HG03108 (cell line): Measurements from ENCODE around the gene AP1AR.
"Not testable (repeated sequence)": the region's sequence is repeated elsewhere in the genome, so short reads cannot be mapped to it uniquely, and the experiment has no call there.

ENCODE experiments used
- ATAC-seq: cut with Tn5 transposase; IDR thresholded peaks from one replicate; pipeline ENCODE4 v1.9.1; 2021; ENCODE audit warnings: moderate library complexity; ENCODE audit not compliant: unreplicated experiment

AP1AR gene

GRCh38 chr4:112277705-112278448 is 46.3 kb downstream of the AP1AR start:
- no peak for ATAC-seq

GRCh38 chr4:112279025-112279881 is 47.7 kb downstream of the AP1AR start:
- peak; percentile 54 for ATAC-seq

- peak; percentile 4 for ATAC-seq
Observed at GRCh38 chr4:112279882-112280315, 48.3 kb downstream of the AP1AR start.

DNA sequence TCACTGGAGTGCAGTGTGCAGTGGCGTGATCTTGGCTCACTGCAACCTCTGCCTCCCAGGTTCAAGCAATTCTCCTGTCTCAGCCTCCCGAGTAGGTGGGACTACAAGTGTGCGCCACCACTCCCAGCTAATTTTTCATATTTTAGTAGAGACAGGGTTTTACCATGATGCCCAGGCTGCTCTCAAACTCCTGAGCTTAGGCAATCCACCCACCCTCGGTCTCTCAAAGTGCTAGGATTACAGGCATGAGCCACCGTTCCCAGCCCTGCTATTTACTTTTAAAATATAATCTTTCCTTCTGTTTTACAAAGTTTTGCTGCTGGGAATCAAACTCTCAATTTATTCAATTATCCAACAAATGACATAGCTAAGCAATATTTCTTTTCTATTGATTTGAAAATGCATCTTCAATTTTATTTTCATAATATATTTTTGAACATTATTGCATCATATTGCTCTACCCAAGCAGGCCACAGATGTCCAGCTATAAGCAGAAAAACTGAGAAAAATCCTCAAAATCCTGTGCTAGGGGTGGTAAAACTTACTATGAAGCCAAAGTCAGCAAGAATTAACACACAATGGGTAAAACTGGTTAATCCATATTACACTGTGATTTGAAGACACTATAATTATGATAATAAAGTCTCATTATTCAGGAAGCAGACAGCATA is 48.9 kb downstream of the AP1AR start:
- ATAC-seq: no peak

- not testable (repeated sequence) for ATAC-seq
Observed at GRCh38 chr4:112281895-112282398, 50.4 kb downstream of the AP1AR start.

- no peak for ATAC-seq
Observed at GRCh38 chr4:112282860-112283667, 51.5 kb downstream of the AP1AR start.

- no peak for ATAC-seq
Observed at GRCh38 chr4:112284166-112284565, 52.6 kb downstream of the AP1AR start.

DNA sequence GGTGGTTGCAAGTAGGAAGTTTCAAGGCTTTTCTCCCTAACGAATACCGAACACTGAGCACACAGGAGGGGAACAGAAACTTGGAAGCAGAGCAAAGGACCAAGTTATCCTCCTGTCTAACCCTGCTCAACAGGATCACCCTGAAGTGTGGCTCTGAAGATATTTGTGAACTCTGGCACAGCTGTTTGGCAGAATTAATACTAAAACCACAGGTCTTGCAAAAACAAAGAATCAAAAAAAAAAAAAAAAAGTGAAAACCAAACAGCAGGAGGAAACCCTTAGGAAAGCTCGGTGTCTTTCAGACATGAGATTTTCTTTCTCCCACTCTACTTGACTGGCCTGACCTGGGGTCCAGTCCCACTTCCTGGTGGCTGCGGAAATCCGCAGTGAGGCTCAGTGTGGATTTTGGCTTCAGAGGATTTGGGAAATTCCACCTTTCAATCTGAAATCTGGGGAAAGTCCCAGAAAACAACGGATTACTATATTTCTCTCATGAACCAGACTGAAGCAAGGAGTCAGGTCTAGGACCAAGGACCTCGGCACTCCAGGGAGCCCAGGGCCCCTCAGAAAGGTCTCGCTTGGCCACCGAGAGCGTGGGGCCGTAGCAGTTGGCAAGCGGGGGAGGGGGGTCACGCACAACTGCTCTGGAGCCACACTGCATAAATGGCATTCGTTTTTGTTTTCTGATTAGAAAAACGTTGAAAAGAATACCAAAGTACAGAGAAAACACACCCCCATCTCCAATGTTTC is 53.2 kb downstream of the AP1AR start:
- no peak for ATAC-seq

DNA sequence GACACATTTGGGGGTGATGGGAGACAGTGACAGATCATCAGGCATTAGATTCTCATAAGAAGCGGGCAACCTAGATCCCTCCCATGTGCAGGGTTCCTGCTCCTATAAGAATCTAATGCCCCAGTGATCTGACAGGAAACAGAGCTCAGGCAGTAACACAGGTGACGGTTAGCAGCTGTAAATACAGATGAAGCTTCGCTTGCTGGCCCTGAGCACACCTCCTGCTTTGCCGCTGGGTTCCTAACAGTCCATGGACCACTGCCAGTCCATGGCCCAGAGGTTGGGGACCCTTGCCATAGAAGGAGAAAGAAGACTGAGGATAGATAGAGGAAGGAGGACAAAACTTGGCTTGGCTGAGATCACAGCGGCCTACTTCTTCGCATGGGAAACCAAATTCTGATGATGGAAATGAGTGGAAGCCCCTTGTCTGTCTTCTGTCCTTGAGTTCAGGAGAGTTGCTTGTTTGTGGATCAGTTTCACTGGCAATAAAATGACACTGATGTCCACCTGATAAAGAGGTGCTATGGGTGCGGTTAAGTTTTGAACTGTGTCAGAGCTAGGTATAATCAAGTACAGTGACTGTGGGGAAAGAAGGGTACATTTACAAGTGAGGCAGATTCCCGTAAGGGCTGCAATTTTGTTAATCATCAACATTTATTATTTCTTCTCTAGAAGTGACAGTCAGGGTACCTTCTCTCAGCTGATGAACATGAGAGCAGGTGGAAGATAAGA is 55.8 kb downstream of the AP1AR start:
- no peak for ATAC-seq

- peak; percentile 29 for ATAC-seq
Observed at GRCh38 chr4:112288455-112288854, 56.9 kb downstream of the AP1AR start.

DNA sequence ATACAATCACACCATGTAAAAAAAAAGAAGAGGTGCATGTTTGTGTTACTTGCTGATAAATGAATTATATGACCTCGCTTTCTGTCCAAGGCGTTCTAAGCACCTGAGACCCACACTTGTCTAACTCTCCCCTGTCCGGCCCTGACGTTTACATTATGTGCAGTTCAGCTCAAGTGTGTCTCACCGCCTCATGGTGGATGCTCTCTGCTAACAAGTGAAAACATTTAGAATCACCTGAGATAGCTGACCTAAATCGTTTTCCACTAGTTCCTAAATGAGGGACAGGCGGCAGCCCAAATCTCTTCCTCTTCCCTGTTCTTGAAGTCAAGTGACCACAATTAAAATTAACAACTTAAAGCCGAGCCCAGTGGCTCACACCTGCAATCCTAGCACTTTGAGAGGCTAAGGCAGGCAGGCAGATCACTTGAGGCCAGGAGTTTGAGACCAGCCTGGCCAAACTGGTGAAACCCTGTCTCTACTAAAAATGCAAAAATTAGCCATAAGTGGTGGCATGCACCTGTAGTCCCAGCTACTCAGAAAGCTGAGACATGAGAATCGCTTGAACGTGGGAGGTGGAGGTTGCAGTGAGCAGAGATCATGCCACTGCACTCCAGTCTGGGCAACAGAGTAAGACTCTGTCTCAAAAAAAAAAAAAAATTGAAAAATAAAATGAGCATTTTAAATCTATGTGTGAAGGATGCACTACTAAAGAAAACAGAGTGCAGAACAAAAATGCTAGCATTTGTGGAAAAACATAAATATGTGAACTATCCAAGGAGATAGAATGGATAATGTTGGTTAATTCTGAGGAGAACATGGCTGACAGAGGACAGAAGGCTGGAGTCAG is 58.0 kb downstream of the AP1AR start:
- no peak for ATAC-seq

DNA sequence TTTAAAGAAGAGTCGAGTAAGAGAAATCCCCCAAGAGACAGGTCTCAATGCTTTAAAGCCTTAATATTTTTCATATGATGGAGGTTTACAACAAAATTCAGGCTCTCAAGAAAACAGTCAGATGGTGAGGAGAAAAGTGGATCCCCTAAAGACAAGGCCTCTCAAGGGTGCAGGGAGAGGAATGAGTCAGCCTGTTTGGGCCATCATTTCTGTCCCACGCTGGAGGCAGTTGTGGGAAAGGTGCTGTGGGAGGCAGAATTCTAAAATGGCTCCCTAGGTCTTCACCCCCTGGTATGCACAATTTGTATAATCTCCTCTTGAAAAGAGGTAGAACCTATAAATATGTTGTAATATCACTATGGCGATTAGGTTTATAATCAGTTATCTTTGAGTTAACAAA is 58.8 kb downstream of the AP1AR start:
- ATAC-seq: no peak

DNA sequence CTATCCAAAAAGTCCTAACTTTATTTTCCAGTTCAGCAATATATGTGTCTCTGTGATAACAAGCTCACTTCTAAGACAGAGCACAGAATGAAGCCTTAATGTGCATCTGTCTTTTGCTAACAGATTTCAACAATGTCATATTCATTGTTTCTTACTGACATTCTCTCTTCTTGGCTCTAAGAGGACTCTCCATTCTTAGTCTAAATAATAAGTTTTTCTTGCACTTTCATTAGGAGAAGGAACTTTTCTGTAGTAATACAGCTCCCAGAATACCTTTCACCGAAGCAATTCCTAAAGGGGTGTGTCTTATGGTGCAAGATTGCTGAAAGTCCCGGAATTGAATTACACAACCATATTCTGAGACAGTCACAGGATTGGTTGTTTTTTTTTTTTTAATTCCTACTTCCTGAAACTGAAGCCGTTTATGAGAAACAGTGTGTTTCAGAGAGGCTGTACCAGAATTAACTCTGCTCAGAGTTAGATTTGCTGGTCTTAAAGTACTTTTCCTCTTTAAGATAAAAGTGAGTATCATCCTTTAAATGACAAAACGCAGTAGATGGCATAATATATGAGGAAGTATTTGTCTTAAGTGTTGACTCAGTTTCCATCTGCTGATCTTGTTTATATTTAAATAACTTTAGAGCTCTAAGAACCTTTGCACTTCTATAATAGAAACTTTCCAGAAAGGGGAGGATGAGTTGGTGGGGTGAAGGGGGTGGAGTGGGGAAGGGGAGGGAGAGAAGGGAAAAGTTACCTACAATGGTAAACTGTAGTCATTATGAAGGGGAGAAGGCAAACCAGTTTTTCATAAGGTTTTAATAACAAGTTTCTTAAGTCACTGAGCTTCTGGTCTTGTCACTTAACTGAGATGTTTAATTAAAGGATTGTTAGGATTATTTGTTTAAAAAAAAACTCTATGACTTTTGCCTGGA is 65.6 kb downstream of the AP1AR start, which contains the start of gene ALPK1:
ALPK1 (plus strand) TSS at position 421 of the 932 bp plus-strand sequence.
- peak; percentile 88 for ATAC-seq

- no peak for ATAC-seq
Observed at GRCh38 chr4:112299721-112300120, 68.1 kb downstream of the AP1AR start.

DNA sequence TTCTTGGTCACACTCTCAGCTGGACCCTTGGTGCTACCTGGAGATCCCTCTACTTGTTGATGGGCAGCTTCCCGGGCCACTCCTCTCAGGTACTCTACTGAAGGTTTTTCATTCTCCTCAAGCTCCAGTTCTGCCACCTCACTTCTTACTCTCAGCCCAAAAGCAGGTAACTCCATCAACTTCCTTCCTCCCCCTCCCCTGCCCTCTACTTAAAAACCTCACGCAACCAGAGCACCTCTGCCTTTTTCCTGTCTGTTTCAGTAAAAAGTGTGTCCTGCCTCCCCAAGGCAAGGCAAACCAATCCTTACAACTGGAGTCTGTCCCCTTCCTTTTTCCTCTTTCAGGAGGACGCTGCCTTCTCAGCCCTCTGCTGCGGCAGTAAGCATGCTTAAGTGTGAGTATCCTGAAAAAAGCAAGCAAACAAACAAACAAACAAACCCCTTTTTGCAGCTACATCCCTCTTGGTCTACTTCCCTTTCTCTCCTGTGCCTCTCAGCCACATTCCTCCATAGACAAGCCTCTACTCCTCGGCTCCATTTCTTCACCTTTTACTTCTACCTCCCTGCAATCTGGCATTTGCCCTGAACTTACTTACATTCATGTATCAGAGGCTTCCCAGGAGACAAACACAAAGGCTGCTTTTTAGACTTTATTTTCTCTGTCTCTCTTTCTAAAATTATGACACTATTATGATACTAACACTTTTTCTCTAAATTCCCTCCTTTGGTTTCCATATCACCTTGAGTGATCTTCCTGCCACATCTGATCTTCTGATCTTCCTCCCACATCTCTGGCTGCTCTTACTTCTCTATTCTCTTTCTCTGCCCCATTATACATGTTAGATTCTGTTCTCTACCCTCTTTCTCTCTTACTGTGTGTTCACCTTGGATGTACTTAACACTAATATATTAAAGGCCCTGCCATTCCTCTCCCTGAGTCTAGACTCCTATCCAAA is 71.0 kb downstream of the AP1AR start:
- ATAC-seq: no peak

- ATAC-seq: not testable (repeated sequence)
Observed at GRCh38 chr4:112305477-112305876, 73.9 kb downstream of the AP1AR start.
